Esophagus muscularis mucosa (tissue), 4 donors: Measurements from ENCODE around the gene TUBB3. TPM values are rescaled to one million over a fixed set of nuclear protein-coding genes. Genes with fewer than 3 reads are reported as not detected.

Experiments
- DNase-seq: peaks from one replicate; pipeline ENCODE4 v3.0.0-alpha.2; 2017; ENCODE audit errors: extremely low spot score
- H3K27ac ChIP-seq, 4 donors: fragments of 200-600 bp; sonication (generic); replicated peaks in 1 of 4; 1 replicate in 3 of 4; 2 replicates in 1 of 4; pipeline ENCODE4 v1.5.1; 2016 to 2019; ENCODE audit warnings: mild to moderate bottlenecking in 1 of 4
- H3K27me3 ChIP-seq, 4 donors: fragments of 200-600 bp; sonication (generic); one replicate each; pipeline versions ENCODE4 v1.5.1 to v1.6.0; 2016 to 2019
- H3K36me3 ChIP-seq, 4 donors: fragments of 200-600 bp; sonication (generic); one replicate each; pipeline ENCODE4 v1.5.1; 2016 to 2019
- H3K4me1 ChIP-seq, 4 donors: fragments of 200-600 bp; sonication (generic); one replicate each; pipeline ENCODE4 v1.5.1; 2016 to 2019
- H3K4me3 ChIP-seq, 4 donors: fragments of 200-600 bp; sonication (generic); 1 replicate in 2 of 4; 2 replicates in 2 of 4; pipeline ENCODE4 v1.5.1; 2016 to 2019; ENCODE audit warnings: mild to moderate bottlenecking in 4 of 4, moderate library complexity in 1 of 4
- H3K9me3 ChIP-seq, 4 donors: fragments of 200-600 bp; sonication (generic); 1 replicate in 3 of 4; 2 replicates in 1 of 4; pipeline ENCODE4 v1.5.1; 2016 to 2019
- EP300 ChIP-seq: sonication (generic); formaldehyde crosslinking; IDR thresholded peaks from one replicate; pipeline ENCODE4 v1.6.1; 2017; ENCODE audit warnings: antibody characterized with exemption
- POLR2A ChIP-seq: fragments of 450-650 bp; IDR thresholded peaks from one replicate; pipeline ENCODE4 v1.6.1; 2017; ENCODE audit warnings: antibody characterized with exemption, moderate library complexity, mild to moderate bottlenecking, low read depth
- POLR2AphosphoS5 ChIP-seq, 2 donors: sonication (generic); formaldehyde crosslinking; IDR thresholded peaks; one replicate each; pipeline ENCODE4 v1.6.1; 2017; ENCODE audit warnings: antibody characterized with exemption in 2 of 2
- WGBS: methylation state at CpG from one replicate; pipeline ENCODE4 v1.1.5; 2018; 5-methylcytosine and 5-hydroxymethylcytosine counted together
- intact Hi-C: fragments of 100-400 bp; cut with DNase I; formaldehyde crosslinking; loops from one replicate; pipeline ENCODE4 v1.15.1; 2023
- total RNA-seq, 4 donors: library from RNA; depleted of rRNA; stranded (reverse); fragments of >200 nt; gene quantifications; one replicate each; pipeline versions ENCODE4 v1.1.0 to v1.2.1, GENCODE V29; 2016
- TF ChIP-seq, protein P1 (sequence below), 3 experiments: fragments of 200-600 bp in 2 of 3; fragments of 450-650 bp in 1 of 3; sonication (generic) in 2 of 3; IDR thresholded peaks; one replicate each; pipeline ENCODE4 v1.5.1; 2017 to 2019; ENCODE audit warnings: antibody characterized with exemption in 3 of 3, mild to moderate bottlenecking in 2 of 3, moderate library complexity in 1 of 3

The TUBB3 gene
- total RNA-seq, 4 donors from 2014 or later = 2.5 to 19.5 (median 12.9) TPM

DNA sequence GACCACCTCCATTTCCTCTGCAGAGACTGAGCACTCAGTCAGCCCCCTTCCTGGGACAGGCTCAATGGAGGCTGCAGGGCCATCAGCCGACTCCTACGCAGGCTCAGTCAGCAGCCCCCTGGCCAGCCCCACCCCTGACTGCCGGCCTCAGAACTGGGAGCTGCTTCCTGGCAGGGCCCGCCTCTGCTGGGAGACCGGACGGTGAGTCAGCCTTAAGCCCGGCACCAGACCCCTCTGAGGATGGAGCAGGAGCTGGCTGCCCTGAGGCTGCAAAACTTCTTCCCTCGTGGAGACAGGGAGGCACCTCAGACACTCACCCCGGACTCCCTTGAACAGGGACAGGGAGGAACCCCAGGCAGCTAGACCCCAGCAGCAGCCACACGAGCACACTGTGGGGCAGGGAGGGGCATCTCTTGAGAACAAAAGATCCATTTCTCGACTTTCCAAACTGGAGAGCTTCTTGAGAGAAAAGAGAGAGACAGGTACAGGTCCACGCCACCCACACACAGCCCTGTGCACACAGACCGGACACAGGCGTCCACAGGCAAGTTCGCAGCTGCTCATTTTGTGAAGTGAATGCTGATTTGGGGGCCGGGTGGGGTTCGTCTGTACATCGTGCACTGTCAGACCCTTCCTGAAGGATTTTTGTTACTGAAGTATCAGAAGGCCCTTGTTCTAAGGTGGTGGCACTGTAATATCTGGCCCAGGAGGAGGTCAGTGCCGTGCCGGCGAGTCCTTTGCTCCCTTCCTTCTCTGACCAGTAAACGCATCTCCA, 1.3 kb upstream of the TUBB3 start:
- peak; percentile 78 to 86 for TF ChIP-seq POLR2AphosphoS5 (IDR thresholded peaks at IDR 0.05)
- TF ChIP-seq EP300 = no peak
- peaks cover 69 to 95% (median 79%) of the 10 kb centered on the region in 4 donors for H3K4me1 ChIP-seq
- no peak for DNase-seq
- peak overlapping the region; percentile 73 to 88 (median 78) for H3K27ac ChIP-seq
- 3% methylated on average over 6 of the region's 22 CpGs for WGBS
- no peaks in the 10 kb centered on the region for H3K36me3 ChIP-seq
- intact Hi-C loops = no loop called here
- peak overlapping the region; percentile 59 to 76 (median 62) for H3K4me3 ChIP-seq
- H3K27me3 ChIP-seq = peaks cover 6 to 93% (median 26%) of the 10 kb centered on the region in 4 donors
- H3K9me3 ChIP-seq = no peaks in the 10 kb centered on the region

DNA sequence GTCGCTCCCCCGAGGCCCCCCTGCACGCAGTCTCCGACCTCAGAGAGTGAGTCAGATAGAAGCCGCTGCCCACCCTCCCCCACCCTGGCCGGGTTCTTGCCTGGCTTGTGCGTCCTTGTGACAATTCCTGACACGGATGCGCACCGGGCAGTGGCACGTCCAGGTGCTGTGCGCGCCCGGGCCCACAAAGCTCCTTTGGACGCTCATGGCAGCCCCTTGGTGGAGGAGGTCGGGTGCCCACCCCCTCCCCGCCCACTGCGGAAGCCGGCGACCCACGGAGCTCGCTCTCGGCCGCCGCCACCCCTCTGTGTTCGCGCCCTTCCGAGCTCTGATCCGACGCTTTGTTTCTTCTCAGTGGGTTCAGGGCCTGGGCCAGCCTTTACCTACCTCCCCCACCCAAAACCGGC, 662 bp upstream of the TUBB3 start:
- Histone ChIP-seq H3K27me3 (peaks cover 6 to 98% (median 27%) of the 10 kb centered on the region in 4 donors), H3K9me3 (no peaks in the 10 kb centered on the region), H3K27ac (peak overlapping the region; percentile 73 to 88 (median 78)), H3K4me1 (peaks cover 65 to 90% (median 76%) of the 10 kb centered on the region in 4 donors), H3K36me3 (no peaks in the 10 kb centered on the region), H3K4me3 (peak overlapping the region; percentile 59 to 76 (median 62))
- 3% methylated on average over 6 of the region's 31 CpGs for WGBS
- DNase-seq = no peak
- intact Hi-C loops = no loop called here
- TF ChIP-seq EP300 (no peak), POLR2AphosphoS5 (IDR thresholded peaks at IDR 0.05) (peak; percentile 47 to 66)
- TF ChIP-seq, protein P1, sequence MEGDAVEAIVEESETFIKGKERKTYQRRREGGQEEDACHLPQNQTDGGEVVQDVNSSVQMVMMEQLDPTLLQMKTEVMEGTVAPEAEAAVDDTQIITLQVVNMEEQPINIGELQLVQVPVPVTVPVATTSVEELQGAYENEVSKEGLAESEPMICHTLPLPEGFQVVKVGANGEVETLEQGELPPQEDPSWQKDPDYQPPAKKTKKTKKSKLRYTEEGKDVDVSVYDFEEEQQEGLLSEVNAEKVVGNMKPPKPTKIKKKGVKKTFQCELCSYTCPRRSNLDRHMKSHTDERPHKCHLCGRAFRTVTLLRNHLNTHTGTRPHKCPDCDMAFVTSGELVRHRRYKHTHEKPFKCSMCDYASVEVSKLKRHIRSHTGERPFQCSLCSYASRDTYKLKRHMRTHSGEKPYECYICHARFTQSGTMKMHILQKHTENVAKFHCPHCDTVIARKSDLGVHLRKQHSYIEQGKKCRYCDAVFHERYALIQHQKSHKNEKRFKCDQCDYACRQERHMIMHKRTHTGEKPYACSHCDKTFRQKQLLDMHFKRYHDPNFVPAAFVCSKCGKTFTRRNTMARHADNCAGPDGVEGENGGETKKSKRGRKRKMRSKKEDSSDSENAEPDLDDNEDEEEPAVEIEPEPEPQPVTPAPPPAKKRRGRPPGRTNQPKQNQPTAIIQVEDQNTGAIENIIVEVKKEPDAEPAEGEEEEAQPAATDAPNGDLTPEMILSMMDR (IDR thresholded peaks at IDR 0.05) = no peak

DNA sequence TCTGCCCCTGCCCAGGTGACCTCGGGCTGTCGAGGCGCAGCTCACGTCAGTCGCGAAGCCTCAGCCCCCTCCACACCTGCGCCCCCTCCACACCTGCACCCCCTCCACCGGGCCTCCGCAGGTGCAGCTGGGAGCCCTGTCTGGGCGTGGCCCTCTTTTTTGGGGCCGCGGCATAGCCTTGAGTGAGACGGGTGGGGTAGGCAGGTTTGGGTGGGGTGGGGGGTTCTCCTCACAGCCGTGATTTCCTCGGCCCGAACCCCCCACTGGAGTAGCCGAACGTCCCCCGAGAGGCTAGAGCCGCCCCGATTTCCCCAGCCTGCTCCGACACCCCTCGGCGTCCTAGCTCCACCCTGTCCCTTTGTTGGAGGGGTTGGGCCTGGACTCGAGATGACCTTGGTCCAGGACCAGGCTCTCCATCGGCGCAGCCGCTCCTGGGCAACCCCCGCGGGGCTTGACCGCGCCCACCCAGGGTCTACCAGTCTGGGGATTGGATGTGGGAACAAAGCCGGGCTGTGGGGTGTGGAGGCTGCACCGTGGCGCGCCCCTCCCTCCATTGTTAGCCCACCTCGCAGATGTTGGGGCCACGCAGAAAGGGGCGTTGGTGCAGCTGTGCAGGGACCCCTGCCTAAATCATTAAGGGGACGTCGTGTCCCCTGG, 626 bp downstream of the TUBB3 start:
- H3K27me3 ChIP-seq = peaks cover 6 to 98% (median 30%) of the 10 kb centered on the region in 4 donors
- no peaks in the 10 kb centered on the region for H3K36me3 ChIP-seq
- 3% methylated on average over 5 of the region's 41 CpGs for WGBS
- TF ChIP-seq EP300 (no peak), POLR2A (no peak), POLR2AphosphoS5 (IDR thresholded peaks at IDR 0.05) (no peak)
- TF ChIP-seq, protein P1 (IDR thresholded peaks at IDR 0.05) = no peak
- peaks cover 52 to 77% (median 63%) of the 10 kb centered on the region in 4 donors for H3K4me1 ChIP-seq
- H3K9me3 ChIP-seq = no peaks in the 10 kb centered on the region
- H3K4me3 ChIP-seq = peak overlapping the region; percentile 59 to 76 (median 62)
- intact Hi-C loops = no loop called here
- DNase-seq = no peak
- H3K27ac ChIP-seq = peak overlapping the region in 3 of 4 donors; percentile 51 to 77 (median 73)

DNA sequence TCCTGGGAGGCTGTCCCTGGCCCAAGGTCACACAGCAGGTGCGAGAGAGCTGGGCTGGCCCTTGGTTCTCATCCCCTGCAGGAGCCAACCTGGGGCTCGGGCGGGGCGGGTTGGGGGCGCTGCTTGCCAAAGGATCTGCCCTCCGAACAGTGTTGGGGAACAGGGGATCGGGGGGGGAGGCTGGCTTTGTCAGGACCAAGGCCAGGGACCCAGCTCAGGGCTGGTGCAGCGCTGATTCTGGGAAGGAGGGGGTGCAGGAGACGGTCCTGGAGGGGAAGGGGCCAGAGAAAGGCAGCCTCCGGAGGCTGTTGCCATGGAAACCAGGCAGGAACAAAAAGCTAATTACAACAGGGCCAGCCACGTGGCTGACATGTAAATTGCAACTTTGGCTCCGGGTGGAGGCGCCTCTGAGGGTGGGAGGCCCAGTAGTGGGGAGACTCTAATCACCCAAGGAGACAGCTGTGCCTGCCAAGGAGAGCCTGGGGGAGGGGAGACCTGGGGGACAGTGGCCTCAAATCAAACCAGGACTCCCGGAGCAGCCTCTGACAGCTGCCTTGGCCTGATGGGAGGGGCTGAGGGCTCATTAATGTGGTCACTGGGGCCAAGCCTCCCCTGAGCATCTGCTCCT, 1.3 kb downstream of the TUBB3 start:
- Histone ChIP-seq H3K27me3 (peaks cover 6 to 98% (median 32%) of the 10 kb centered on the region in 4 donors), H3K27ac (no peak overlapping the region), H3K36me3 (no peaks in the 10 kb centered on the region), H3K9me3 (no peaks in the 10 kb centered on the region), H3K4me1 (peaks cover 48 to 71% (median 56%) of the 10 kb centered on the region in 4 donors), H3K4me3 (peak overlapping the region in 1 of 4 donors; percentile 59)
- no peak for TF ChIP-seq EP300
- TF ChIP-seq POLR2AphosphoS5 (IDR thresholded peaks at IDR 0.05) = no peak
- TF ChIP-seq, protein P1 (IDR thresholded peaks at IDR 0.05) = no peak
- no peak for TF ChIP-seq POLR2A
- intact Hi-C loops = no loop called here
- 6% methylated on average over 12 of the region's 14 CpGs for WGBS
- DNase-seq = no peak

DNA sequence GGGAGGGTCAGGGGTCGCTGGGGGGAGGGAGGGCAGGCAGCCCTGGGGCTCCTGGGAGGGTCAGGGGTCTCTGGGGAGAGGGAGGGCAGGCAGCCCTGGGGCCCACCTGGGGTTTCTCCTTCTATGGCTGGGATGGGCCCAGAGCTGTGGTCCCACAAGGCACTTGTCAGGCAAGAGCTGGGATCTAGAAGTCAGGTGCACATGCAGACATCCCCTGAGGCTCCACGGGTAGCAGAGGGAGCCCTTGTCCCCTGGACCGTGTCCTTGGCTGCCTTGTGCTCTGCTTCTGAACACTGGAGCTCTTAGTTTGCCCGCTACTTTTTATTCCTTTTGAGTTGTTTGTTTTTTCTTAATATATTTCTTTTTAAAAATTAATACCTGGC, 1.8 kb downstream of the TUBB3 start:
- TF ChIP-seq POLR2A (no peak), EP300 (no peak), POLR2AphosphoS5 (IDR thresholded peaks at IDR 0.05) (no peak)
- TF ChIP-seq, protein P1 (IDR thresholded peaks at IDR 0.05) = no peak

More for the DNA sequence above, 1.8 kb downstream of the TUBB3 start:
- H3K27ac ChIP-seq = no peak overlapping the region
- WGBS = 33% methylated on average over 4 of the region's 4 CpGs
- no peaks in the 10 kb centered on the region for H3K36me3 ChIP-seq
- DNase-seq = no peak
- H3K4me3 ChIP-seq = no peak overlapping the region
- no peaks in the 10 kb centered on the region for H3K9me3 ChIP-seq
- peaks cover 6 to 98% (median 33%) of the 10 kb centered on the region in 4 donors for H3K27me3 ChIP-seq
- H3K4me1 ChIP-seq = peaks cover 48 to 66% (median 56%) of the 10 kb centered on the region in 4 donors
- intact Hi-C loops = no loop called here
